SK-N-MC (cell line): Measurements from ENCODE around the gene OPRL1.
A peak's percentile ranks its signal among the peaks of the same experiment; 100 is the strongest.

ENCODE experiments used
- DNase-seq: peaks from one replicate; pipeline ENCODE4 v3.0.0-alpha.2; 2011; ENCODE audit warnings: low read depth, low spot score
- H3K27ac ChIP-seq: fragments of 200-600 bp; sonication (generic); 2 replicates; pipeline ENCODE4 v1.5.1; 2016; ENCODE audit warnings: mixed run types
- H3K36me3 ChIP-seq: fragments of 200-600 bp; sonication (generic); 2 replicates; pipeline ENCODE4 v1.6.1; 2017; ENCODE audit warnings: antibody characterized with exemption, low read length, mixed read lengths; ENCODE audit not compliant: insufficient read depth
- H3K4me3 ChIP-seq: fragments of 200-600 bp; sonication (generic); 2 replicates; pipeline ENCODE4 v1.5.1; 2016
- H3K9ac ChIP-seq: fragments of 200-600 bp; sonication (generic); 2 replicates; pipeline ENCODE4 v1.8.0; 2017; ENCODE audit warnings: mixed run types, mixed read lengths; ENCODE audit not compliant: insufficient read length
- H3K9me3 ChIP-seq: fragments of 200-600 bp; sonication (generic); 2 replicates; pipeline ENCODE4 v1.6.1; 2017; ENCODE audit warnings: low read depth, mild to moderate bottlenecking, antibody characterized with exemption, low read length, moderate library complexity, mixed read lengths
- EZH2 ChIP-seq: fragments of 200-600 bp; sonication (generic); IDR thresholded peaks from one replicate; pipeline ENCODE4 v1.6.1; 2017; ENCODE audit warnings: antibody characterized with exemption
- FOXP2 ChIP-seq: optimal IDR thresholded peaks from 2 replicates; pipeline ENCODE3; 2011; ENCODE audit warnings: mild to moderate bottlenecking, moderate library complexity; ENCODE audit not compliant: insufficient read depth; ENCODE audit errors: extremely low read length, control extremely low read depth
- POLR2AphosphoS5 ChIP-seq: IDR thresholded peaks from 2 replicates; pipeline ENCODE4 v1.6.1; 2012; ENCODE audit warnings: mild to moderate bottlenecking, low read depth, low read length, borderline replicate concordance

OPRL1 gene

GRCh38 chr20:64078934-64079272, 979 bp upstream of the OPRL1 start:
- no peak for TF ChIP-seq EZH2
- TF ChIP-seq FOXP2 = no peak
- TF ChIP-seq POLR2AphosphoS5 = no peak
- DNase-seq = no peak
- no peaks in the 10 kb centered on the region for H3K9me3 ChIP-seq
- H3K9ac ChIP-seq = peak overlapping the region; percentile 85
- no peak overlapping the region for H3K27ac ChIP-seq
- H3K36me3 ChIP-seq = no peaks in the 10 kb centered on the region
- peak overlapping the region; percentile 91 for H3K4me3 ChIP-seq

- no peak for DNase-seq
- H3K36me3 ChIP-seq = no peaks in the 10 kb centered on the region
- TF ChIP-seq POLR2AphosphoS5 (no peak), EZH2 (no peak), FOXP2 (no peak)
- H3K9ac ChIP-seq = peak within 1 kb of the TSS; percentile 85
- no peak within 1 kb of the TSS for H3K27ac ChIP-seq
- H3K9me3 ChIP-seq = no peaks in the 10 kb centered on the region
- peak within 1 kb of the TSS; percentile 91 for H3K4me3 ChIP-seq
Observed at GRCh38 chr20:64079273-64080012, 439 bp upstream of the OPRL1 start, which contains the start of gene RGS19. RGS19 (minus strand) TSS chr20:64079518; CDS start chr20:64076886, 2,632 bp downstream.

GRCh38 chr20:64080813-64081623, 1.1 kb downstream of the OPRL1 start:
- H3K27ac ChIP-seq = no peak overlapping the region
- H3K4me3 ChIP-seq = no peak overlapping the region
- H3K9ac ChIP-seq = no peak overlapping the region

DNA sequence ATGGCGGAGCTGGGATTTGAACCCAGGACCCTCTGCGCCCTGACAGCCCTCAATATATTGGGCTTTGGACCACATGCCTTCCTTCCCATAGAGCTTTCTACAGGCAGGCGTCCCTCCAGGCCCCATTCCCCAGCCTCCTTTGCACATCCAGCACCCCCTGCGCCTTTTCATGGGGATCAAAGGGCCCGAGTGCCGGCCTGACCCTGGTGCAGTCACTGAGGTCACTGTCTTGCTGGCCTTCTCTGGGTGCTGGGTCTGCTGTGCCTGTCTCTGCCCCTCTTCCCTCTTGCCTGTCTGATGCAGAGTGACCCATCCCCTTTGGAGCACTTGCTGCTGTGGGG, 1.7 kb downstream of the OPRL1 start:
- TF ChIP-seq FOXP2 (no peak), POLR2AphosphoS5 (no peak), EZH2 (no peak)
- H3K9ac ChIP-seq = no peak overlapping the region

More at GRCh38 chr20:64080813-64081623, 1.1 kb downstream of the OPRL1 start:
- Histone ChIP-seq H3K9me3 (no peaks in the 10 kb centered on the region), H3K36me3 (no peaks in the 10 kb centered on the region)
- TF ChIP-seq POLR2AphosphoS5 = no peak
- TF ChIP-seq FOXP2 = no peak
- no peak for TF ChIP-seq EZH2
- no peak for DNase-seq

DNA sequence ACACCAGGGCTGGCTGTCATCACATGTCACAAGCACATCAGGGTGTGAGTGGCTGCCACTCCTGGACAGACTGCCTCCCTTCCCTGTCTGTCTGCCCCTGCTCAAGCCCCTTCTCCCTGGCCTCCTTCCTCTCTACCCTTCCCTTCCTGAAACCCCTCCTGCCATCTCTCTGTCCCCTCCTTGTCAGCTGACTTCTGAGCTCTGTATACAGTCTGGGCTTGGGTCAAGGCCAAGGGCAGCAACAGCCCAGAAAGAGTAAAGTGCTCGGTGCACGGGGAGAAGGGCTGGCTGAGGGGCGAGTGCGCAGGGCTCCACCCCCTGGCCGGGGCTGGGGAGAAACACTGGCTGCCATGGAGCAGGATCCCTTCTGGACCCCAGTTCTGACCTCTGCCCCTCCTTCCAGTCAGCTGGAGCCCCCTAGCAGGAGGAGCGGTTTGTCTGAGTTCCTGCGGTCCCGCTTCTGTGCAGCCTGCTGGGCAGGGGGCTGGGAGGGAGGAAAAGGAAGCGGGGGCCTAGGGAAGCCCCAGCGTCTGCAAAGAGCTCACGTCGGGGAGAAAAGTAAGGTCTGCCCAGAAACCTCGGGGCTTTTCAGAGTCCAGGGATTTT, 2.3 kb downstream of the OPRL1 start:
- H3K36me3 ChIP-seq = no peaks in the 10 kb centered on the region
- H3K27ac ChIP-seq = no peak overlapping the region
- no peaks in the 10 kb centered on the region for H3K9me3 ChIP-seq
- H3K9ac ChIP-seq = no peak overlapping the region
- no peak overlapping the region for H3K4me3 ChIP-seq
- DNase-seq = no peak
- TF ChIP-seq EZH2 = no peak
- no peak for TF ChIP-seq POLR2AphosphoS5
- no peak for TF ChIP-seq FOXP2

More for the DNA sequence above, 1.7 kb downstream of the OPRL1 start:
- Histone ChIP-seq H3K4me3 (no peak overlapping the region), H3K36me3 (no peaks in the 10 kb centered on the region), H3K27ac (no peak overlapping the region), H3K9me3 (no peaks in the 10 kb centered on the region)
- no peak for DNase-seq

- TF ChIP-seq EZH2 (no peak), POLR2AphosphoS5 (no peak), FOXP2 (no peak)
- H3K9ac ChIP-seq = no peak overlapping the region
- no peaks in the 10 kb centered on the region for H3K9me3 ChIP-seq
- no peaks in the 10 kb centered on the region for H3K36me3 ChIP-seq
- H3K4me3 ChIP-seq = peak overlapping the region; percentile 82
- no peak overlapping the region for H3K27ac ChIP-seq
- DNase-seq = no peak
Observed at GRCh38 chr20:64082820-64083377, 3.0 kb downstream of the OPRL1 start.

- Histone ChIP-seq H3K36me3 (no peaks in the 10 kb centered on the region), H3K9ac (no peak overlapping the region), H3K27ac (no peak overlapping the region), H3K9me3 (no peaks in the 10 kb centered on the region), H3K4me3 (peak overlapping the region; percentile 82)
- DNase-seq = no peak
- TF ChIP-seq FOXP2 (no peak), POLR2AphosphoS5 (no peak), EZH2 (no peak)
Observed at GRCh38 chr20:64083378-64083803, 3.5 kb downstream of the OPRL1 start.
